Activated effector memory CD4-positive, alpha-beta T cell treated with Interleukin-2 at 50 U/mL for 16 hours (primary cell): Measurements from ENCODE around the gene P2RY1.
"Not testable (repeated sequence)": the region's sequence is repeated elsewhere in the genome, so short reads cannot be mapped to it uniquely, and the experiment has no call there.

Experiments used
- DNase-seq: peaks from one replicate; pipeline ENCODE4 v3.0.0-alpha.2; 2020

P2RY1 gene

DNA sequence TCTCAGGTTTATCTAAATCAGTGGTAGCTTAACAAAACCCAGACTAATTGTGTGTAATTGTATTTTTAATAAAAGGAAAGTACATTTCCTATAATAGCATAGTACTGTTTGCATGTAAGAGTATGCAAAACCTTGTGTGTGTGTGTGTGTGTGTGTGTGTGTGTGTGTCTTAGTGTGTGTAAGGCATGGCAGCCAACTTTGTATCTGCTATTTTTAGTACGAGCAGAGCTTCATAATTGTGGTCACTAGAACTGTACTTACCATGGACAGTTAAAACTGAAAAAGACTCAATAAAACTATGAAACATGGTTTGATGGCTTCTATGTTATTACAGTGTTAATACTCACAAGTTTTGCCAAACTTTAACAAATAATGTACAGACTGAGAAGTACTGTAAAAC lies 6.2 kb downstream of the P2RY1 start:
- no peak for DNase-seq

DNA sequence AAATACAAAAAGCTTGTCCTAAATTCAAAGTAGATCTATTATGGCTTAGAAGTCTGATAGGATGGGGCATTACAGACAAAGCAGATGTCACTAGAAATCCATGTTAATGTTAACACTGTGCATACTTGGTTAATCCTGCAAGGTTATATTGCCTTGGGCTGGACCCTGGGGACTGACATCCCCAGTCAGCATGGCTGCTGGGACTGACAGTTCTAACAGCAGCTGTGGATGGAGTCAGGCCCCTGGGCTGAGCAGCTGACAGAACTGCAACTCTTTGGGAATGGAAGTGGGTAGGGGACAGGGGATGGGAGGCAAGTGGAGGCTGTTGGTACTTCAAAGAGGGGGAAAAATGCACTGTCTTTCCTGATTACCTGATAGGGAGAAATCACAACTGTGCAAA lies 7.5 kb downstream of the P2RY1 start:
- no peak for DNase-seq

DNA sequence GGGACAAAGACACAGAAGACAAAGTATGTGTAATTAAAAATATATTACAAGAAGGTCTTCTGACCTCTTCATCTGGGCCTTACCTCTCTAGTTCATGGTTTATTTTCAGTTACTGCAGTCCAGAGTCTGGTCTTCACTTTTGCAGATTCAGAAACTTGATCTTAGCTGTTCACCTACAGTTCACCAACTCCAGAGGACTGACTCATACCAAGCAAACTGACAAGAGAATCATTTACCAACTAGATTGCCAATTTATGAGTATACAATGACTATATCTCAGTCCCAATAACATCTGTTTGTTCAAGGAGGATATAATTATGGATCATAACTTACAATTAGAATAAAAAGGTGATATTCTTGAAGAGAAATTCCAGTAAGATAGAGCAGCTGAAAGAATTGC lies 9.0 kb downstream of the P2RY1 start:
- no peak for DNase-seq

DNA sequence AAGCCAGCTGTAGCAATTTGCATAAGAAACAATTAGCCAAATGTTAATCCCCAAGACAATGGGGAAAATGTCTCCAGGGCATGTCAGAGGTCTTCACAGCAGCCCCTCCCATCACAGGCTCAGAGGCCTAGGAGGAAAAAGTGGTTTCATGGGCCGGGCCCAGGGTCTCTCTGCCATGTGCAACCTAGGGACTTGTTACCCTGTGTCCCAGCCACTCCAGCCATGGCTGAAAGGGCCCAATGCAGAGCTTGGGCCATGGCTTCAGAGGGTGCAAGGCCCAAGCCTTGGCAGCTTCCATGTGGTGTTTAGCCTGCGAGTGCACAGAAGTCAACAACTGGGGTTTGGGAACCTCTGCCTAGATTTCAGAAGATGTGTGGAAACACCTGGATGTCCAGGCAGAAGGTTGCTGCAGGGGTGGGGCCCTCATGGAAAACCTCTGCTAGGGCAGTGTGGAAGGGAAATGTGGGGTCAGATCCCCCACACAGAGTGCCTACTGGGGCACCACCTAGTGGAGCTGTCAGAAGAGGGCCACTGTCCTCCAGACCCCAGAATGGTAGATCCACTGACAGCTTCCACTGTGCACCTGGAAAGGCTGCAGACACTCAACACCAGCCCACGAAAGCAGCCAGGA lies 11.8 kb downstream of the P2RY1 start:
- DNase-seq = not testable (repeated sequence)

DNA sequence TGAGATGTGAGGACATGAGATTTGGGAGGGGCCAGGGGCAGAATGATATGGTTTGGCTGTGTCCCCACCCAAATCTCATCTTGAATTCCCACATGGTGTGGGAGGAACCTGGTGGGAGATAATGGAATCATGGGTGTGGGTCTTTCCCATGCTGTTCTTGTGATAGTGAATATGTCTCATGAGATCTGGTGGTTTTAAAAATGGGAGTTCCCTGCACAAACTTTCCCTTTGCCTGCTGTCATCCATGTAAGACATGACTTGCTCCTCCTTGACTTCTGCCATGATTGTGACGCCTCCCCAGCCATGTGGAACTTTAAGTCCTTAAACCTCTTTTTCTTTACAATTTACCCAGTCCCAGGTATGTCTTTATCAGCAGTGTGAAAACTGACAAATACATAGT lies 12.7 kb downstream of the P2RY1 start:
- not testable (repeated sequence) for DNase-seq

DNA sequence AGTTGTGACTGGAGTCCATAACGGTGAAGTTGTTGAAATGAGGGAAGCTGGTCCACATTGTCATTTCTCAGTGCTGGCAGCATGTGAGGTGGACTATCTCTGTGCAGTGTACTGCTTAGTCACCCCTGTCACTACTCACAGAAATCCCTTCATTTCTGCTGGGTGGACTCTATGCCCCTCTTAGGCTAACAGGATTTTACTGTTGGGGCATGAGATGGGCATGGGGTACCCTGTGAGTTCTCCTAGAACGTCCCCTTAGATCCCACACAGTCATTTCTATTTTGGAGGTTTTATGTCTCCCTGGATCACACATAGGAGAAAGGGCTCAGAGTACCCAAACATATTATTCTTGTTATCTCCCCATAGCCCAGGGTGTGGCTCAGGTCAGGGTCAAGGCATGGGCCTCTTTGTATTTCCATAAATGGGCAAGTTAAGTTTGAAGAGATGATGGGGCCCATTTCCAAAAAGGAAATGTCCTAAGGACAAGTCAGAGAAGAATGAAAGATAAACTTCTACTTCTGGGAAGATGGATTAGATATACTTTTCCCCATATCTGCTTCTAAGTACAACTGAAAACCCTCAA lies 15.2 kb downstream of the P2RY1 start:
- no peak for DNase-seq

DNA sequence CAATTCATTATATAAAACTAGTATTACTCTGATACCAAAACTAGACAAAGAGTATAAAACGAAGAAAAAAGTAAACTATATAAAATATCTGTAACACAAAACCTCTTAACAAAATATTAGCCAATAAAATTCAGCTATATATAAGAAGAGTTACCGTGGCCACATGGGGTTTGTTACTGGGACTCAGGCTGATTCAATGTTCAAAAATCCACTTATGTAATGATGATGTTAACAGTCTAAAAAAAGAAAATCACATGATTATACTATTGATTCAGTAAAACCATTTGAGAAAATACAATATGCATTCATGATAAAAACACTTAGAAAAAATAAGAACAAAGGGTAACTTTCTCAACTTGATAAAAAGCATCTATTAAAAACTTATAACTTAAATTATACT lies 18.3 kb downstream of the P2RY1 start:
- DNase-seq = no peak

DNA sequence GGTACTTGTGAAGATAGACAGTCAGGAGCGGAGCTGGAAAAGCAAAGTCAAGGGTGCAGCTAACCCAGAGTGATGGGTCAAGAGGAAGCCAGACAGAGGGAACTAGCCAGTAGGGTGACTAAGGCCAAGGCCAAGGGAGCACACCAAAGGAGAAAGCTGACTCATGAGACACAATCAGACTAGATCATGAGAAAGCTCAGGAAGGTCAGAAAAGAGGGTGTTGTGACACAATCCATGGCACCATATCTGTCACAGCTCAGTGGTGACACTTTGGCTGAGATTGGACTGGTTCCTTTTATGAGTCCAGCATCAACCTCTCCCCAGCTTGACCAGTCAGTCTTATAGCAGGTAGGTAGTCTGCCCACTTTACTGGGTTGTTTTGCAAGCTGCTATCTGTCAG lies 22.2 kb downstream of the P2RY1 start:
- DNase-seq = no peak

DNA sequence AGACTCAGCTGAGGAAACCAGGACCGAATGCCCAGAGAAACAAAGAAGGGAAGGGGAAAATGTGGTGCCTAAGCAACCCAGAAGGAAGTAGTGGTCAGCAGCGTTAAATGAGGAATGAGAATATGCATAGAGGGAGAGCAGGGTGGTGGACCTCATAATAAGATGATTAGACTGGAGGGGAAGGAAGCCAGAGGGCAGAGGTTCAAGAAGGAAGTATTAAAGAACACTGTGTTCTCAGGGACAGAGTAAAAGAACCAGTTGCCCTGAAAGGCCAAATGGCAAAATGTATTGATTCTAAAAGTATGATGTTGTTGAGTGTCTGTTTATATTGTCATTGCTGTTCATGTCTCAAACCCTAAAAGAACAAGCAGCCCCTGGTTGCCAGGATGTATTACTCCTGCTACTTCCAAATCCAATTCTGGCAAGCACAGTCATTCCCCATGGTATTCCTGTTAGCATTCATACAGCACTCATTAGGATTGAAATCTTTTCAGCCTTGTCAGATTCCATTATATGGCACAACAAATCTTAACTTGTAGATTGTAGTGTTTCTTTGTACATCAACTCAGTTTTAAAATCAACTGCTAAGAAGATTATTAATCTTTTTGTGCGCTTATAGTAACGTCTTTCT lies 23.4 kb downstream of the P2RY1 start:
- no peak for DNase-seq

DNA sequence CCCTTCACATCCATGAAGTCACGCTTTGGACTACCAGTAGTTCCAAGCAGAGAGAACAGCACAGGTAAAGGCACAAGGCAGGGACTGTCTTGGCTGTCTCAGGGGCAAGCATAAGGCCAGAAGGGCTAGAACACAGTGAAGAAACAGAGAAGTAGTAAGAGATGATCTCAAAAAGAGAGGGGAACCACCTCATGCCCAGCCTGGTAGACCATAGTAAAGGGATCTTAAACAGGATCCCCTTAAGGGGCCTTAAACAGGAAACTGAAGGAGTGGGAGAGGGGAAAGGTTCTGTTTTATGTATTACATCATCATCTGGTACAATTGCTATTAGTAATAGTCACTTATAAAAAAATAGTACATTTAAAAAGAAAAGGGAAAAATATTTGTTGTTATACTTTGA lies 25.8 kb downstream of the P2RY1 start:
- no peak for DNase-seq

DNA sequence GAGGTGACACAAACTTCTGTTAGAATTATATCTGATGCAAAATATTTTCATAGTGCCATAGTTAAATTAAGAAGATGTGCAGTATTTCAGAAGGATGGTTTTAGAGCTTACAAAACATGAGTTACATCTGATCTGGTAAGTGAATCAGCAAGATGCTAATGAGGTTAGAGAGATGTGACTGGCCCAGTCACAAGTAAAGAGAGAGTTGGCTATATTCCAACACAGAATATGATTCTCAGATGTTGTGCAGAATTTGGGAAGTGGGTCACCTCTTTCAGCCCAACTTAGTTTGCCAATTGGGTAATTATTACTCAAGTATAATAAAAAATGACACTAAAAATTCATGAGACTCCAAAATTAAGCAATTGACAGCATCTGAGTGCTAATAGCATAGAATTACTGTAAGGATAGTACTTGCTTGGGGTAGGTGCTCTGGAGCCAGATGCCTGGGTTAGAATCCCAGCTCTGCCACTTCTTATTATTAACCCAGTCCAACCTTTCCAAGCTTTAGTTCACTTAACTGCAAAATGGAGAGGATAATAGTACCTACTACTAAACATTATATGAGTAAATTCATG lies 30.8 kb downstream of the P2RY1 start:
- no peak for DNase-seq

DNA sequence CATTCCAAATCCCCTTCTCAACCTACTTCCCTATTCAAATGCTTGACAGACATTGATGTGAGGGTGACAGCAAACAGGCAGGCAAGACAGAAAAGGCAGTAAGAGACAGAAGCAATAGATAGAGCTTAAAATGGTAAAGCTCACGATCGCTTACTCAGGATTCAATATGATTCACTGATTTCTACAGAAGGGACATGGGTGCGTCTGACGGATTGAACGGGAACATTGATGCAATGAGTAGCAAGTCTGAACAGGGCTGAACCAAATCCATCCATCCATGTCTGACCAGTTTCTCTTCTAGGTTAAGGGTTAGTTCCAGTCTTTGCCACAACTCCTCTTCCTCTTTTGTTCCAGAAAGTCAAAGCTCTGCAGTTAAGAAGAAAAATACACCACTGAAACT lies 35.1 kb downstream of the P2RY1 start:
- no peak for DNase-seq

DNA sequence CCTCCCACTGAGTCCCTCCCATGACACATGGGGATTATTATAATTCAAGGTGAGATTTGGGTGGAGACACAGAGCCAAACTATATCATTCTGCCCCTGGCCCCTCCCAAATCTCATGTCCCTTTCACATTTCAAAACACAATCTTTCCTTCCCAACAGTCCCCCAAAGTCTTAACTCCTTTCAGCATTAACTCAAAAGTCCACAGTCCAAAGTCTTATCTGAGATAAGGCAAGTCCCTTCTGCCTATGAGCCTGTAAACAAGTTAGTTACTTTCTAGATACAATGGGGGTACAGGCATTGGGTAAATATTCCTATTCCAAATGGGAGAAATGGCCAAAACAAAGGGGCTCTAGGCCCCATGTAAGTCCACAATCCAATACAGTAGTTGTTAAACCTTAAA lies 38.4 kb downstream of the P2RY1 start:
- not testable (repeated sequence) for DNase-seq

DNA sequence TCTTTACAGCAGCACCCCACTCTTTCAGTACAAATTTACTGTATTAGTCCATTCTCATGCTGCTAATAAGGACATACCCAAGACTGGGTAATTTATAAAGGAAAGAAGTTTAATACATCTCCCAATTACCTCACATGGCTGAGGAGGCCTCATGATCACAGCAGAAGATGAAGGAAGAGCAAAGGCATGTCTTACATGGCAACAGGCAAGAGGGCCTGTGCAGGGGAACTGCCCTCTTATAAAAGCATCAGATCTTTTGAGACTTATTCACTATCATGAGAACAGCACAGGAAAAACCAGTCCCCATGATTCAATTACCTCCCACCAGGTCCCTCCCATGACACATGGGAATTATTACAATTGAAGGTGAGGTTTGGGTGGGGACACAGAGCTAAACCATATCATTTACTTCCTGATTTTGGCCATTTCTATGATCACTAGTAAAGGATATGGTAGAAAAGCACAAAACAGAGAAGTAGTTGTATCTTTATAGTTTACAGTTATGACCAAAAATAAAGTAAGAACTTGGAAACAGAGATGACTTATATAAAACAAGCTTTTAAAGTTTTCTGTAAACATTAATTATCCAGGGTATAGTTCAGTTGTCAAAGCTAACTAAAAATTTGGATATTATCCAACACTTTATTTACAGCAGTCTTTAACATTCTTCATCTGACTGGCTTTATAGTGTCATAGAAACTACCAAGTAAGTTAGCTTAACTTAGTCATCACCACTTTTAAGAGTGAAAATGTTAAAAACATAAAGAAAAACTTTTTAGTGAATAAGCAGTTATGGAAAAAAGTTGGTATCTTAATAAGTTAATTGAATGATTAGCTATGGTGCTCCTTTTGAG lies 40.2 kb downstream of the P2RY1 start:
- no peak for DNase-seq

DNA sequence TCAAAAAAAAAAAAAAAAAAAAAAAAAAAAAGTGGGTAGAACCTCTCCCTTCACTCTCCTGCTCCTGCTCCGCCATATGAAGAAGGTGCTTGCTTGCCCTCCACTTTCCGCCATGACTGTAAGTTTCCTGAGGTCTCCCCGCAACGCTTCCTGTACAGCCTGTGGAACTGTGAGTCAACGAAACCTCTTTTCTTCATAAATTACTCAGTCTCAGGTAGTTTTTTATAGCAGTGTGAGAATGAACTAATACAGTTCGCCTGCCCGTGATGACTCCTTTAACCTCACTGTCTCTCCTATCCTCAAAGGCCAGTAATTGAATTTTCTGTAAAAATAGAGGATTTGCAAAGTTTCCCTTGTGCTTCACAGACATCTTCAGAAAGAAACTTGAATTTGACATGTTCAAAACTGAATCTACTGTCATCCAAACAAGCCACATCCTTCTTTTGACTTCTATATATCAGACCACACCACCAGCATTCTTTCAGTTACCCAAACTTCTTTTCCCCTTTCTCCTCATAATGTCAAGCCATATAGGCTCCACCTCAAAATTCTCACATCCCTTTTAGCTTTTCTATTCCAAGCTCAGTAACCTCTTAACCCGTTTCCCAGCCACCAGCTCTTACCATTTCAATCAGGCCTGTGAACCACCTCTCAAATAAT lies 44.3 kb downstream of the P2RY1 start:
- DNase-seq = no peak

DNA sequence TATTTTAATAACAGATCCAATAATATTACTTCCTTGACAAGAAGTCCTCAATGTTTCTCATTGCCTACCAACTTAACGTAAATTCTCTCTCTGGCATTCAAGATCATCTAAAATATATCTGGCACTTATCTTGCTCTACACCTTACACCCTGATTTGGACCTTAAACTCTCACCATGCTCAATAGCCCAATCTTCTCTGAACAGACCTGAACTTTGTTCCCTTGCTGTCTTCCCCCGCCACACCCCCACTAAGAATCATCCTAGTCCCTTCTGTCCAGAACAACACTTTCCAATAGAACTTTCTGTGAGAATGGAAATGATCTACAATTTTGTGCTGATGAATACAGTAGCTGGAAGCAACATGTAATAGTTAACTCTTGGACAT lies 44.9 kb downstream of the P2RY1 start:
- DNase-seq = no peak

DNA sequence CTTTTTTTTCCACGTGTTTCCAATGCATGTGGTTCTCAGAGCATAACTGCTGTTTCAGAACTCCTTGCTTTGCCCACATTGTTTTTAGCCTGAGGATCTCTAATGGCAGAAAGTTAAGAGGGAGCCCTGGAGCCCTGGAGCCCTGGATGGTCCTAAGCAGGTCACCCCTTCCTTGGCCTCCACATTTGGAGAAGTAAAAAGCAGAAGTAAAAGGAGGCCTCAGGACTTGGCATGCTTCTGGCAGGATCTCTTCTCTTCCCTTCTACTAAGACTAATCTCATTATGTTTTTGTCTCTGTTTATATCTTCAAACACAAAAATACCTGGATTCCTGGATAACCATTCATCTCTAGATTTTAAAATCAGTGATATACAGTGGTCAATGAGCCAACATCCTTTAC lies 50.1 kb downstream of the P2RY1 start:
- no peak for DNase-seq
